Type B pancreatic cell (in vitro differentiated cells): ENCODE data around the gene TMEM163. TPM values are rescaled to one million over a fixed set of nuclear protein-coding genes. Genes with fewer than 3 reads are reported as not detected.

Experiments used
- DNase-seq: peaks from one replicate; pipeline ENCODE4 v3.0.0; 2021; ENCODE audit warnings: mixed read lengths; ENCODE audit not compliant: unreplicated experiment; ENCODE audit errors: extremely low spot score
- H3K27ac Mint-ChIP-seq: 2 replicates; pipeline ENCODE4 v1.8.0; 2021; ENCODE audit warnings: mild to moderate bottlenecking, mixed read lengths
- H3K27me3 Mint-ChIP-seq: 2 replicates; pipeline ENCODE4 v1.8.0; 2021; ENCODE audit warnings: mixed read lengths
- H3K36me3 Mint-ChIP-seq: 2 replicates; pipeline ENCODE4 v1.8.0; 2021; ENCODE audit warnings: mixed read lengths
- H3K4me1 Mint-ChIP-seq: one replicate; pipeline ENCODE4 v1.8.0; 2021; ENCODE audit warnings: mixed read lengths; ENCODE audit not compliant: unreplicated experiment
- H3K4me3 Mint-ChIP-seq: 2 replicates; pipeline ENCODE4 v1.8.0; 2021; ENCODE audit warnings: mild to moderate bottlenecking, mixed read lengths
- H3K9me3 Mint-ChIP-seq: 2 replicates; pipeline ENCODE4 v1.8.0; 2021; ENCODE audit warnings: mixed read lengths
- CTCF ChIP-seq: fragments of 200-600 bp; sonication (generic); conservative IDR thresholded peaks from 2 replicates; pipeline ENCODE4 v1.5.0; 2021; ENCODE audit warnings: antibody characterized with exemption, mild to moderate bottlenecking
- total RNA-seq: library from RNA; stranded (reverse); gene quantifications from 2 replicates; pipeline ENCODE4 v1.2.1, GENCODE V29; 2021; ENCODE audit warnings: low replicate concordance

Gene TMEM163
- total RNA-seq, 1 donor from 2014 or later, result 4.0 TPM

GRCh38 chr2:134453973-134454372, 264.8 kb downstream of the TMEM163 start:
- TF ChIP-seq CTCF, result no peak
- no peak for DNase-seq
- Mint-ChIP-seq H3K27ac (no peak overlapping the region), H3K27me3 (no peaks in the 10 kb centered on the region), H3K9me3 (no peaks in the 10 kb centered on the region), H3K4me3 (no peak overlapping the region), H3K4me1 (peaks cover 9% of the 10 kb centered on the region), H3K36me3 (peaks cover 4% of the 10 kb centered on the region)

GRCh38 chr2:134453476-134453875, 265.3 kb downstream of the TMEM163 start:
- H3K4me1 Mint-ChIP-seq, result peaks cover 9% of the 10 kb centered on the region
- H3K4me3 Mint-ChIP-seq, result no peak overlapping the region
- H3K9me3 Mint-ChIP-seq, result no peaks in the 10 kb centered on the region
- TF ChIP-seq CTCF, result no peak
- peaks cover 4% of the 10 kb centered on the region for H3K36me3 Mint-ChIP-seq
- DNase-seq, result no peak
- no peak overlapping the region for H3K27ac Mint-ChIP-seq
- no peaks in the 10 kb centered on the region for H3K27me3 Mint-ChIP-seq

GRCh38 chr2:134452042-134452733, 266.6 kb downstream of the TMEM163 start:
- no peaks in the 10 kb centered on the region for H3K9me3 Mint-ChIP-seq
- peaks cover 4% of the 10 kb centered on the region for H3K36me3 Mint-ChIP-seq
- H3K27ac Mint-ChIP-seq, result no peak overlapping the region
- no peaks in the 10 kb centered on the region for H3K27me3 Mint-ChIP-seq
- no peak for DNase-seq
- H3K4me1 Mint-ChIP-seq, result peaks cover 9% of the 10 kb centered on the region
- no peak overlapping the region for H3K4me3 Mint-ChIP-seq
- TF ChIP-seq CTCF, result no peak

GRCh38 chr2:134451347-134451630, 267.5 kb downstream of the TMEM163 start:
- DNase-seq, result no peak
- Mint-ChIP-seq H3K9me3 (no peaks in the 10 kb centered on the region), H3K36me3 (peaks cover 4% of the 10 kb centered on the region), H3K4me1 (peaks cover 18% of the 10 kb centered on the region), H3K27me3 (no peaks in the 10 kb centered on the region), H3K27ac (peak overlapping the region; percentile 65), H3K4me3 (no peak overlapping the region)
- no peak for TF ChIP-seq CTCF

GRCh38 chr2:134449751-134450513, 268.9 kb downstream of the TMEM163 start:
- no peak overlapping the region for H3K4me3 Mint-ChIP-seq
- no peak for DNase-seq
- no peak for TF ChIP-seq CTCF
- no peaks in the 10 kb centered on the region for H3K27me3 Mint-ChIP-seq
- peaks cover 23% of the 10 kb centered on the region for H3K4me1 Mint-ChIP-seq
- H3K36me3 Mint-ChIP-seq, result peaks cover 4% of the 10 kb centered on the region
- no peaks in the 10 kb centered on the region for H3K9me3 Mint-ChIP-seq
- H3K27ac Mint-ChIP-seq, result no peak overlapping the region
